HCT116 (cell line): ENCODE data around the gene ZAR1L. TPM values are rescaled to one million over a fixed set of nuclear protein-coding genes. Genes with fewer than 3 reads are reported as not detected.

Experiments used
- ATAC-seq: fragments of 200-7000 bp; cut with Tn5 transposase; 2 replicates; pipeline ENCODE4 v1.9.1; 2020; ENCODE audit warnings: mild to moderate bottlenecking, moderate library complexity
- BruUV-seq: library from RNA; stranded (reverse); fragments of 400-500 nt; replicated peaks from 2 replicates; lab custom pipeline; 2021; lab: Mats Ljungman, UMichigan
- CTCF ChIA-PET: fragments of 300-600 bp; sonication (Branson Sonifier 250); formaldehyde crosslinking; loops from one replicate; lab custom pipeline; 2021; ENCODE audit warnings: antibody characterized with exemption; lab: Charles Lee
- POLR2A ChIA-PET: fragments of 300-600, 350-600 bp; sonication (Branson Sonifier 250); formaldehyde crosslinking; loops from one replicate; lab custom pipeline; 2021; ENCODE audit warnings: antibody characterized with exemption; lab: Charles Lee
- RAD21 ChIA-PET, 2 experiments: fragments of 300-600 bp; sonication (Branson Sonifier 250); formaldehyde crosslinking; loops; one replicate each; lab custom pipeline; 2023; ENCODE audit warnings: low total read pairs in 2 of 2; ENCODE audit not compliant: uncharacterized antibody in 2 of 2, unreplicated experiment in 2 of 2, low non-redundant PET in 1 of 2; lab: Charles Lee
- DNase-seq: peaks from one replicate; pipeline ENCODE4 v3.0.0-alpha.2; 2010; ENCODE audit warnings: low read depth, low spot score
- H2AFZ ChIP-seq: fragments of 200-600 bp; shearing (Covaris generic), sonication (generic); 2 replicates; pipeline ENCODE4 v1.6.1; 2017; ENCODE audit warnings: low read depth, mixed run types, mixed read lengths, antibody characterized with exemption, low read length; ENCODE audit not compliant: poor library complexity, severe bottlenecking
- H3K27ac ChIP-seq: 2 replicates; pipeline ENCODE4 v1.5.1; 2012; ENCODE audit warnings: low read depth, low read length
- H3K27me3 ChIP-seq: fragments of 200-600 bp; sonication (generic); 2 replicates; pipeline ENCODE4 v1.6.1; 2016; ENCODE audit warnings: mixed run types, low read length, mixed read lengths; ENCODE audit not compliant: insufficient read depth
- H3K36me3 ChIP-seq, 2 experiments: fragments of 200-500 bp in 1 of 2; fragments of 200-600 bp in 1 of 2; sonication (Bioruptor generic) in 1 of 2; sonication (generic) in 1 of 2; 2 replicates each; pipeline versions ENCODE4 v1.5.1 to v1.6.1; 2014 to 2016; ENCODE audit warnings: low read length in 2 of 2, inconsistent platforms in 1 of 2, mixed read lengths in 1 of 2, mixed run types in 1 of 2; ENCODE audit not compliant: insufficient read depth in 2 of 2, control insufficient read depth in 1 of 2
- H3K4me1 ChIP-seq, 2 experiments: fragments of 200-600 bp in 1 of 2; sonication (generic) in 1 of 2; 2 replicates each; pipeline versions ENCODE4 v1.5.1 to v1.6.1; 2012 to 2017; ENCODE audit warnings: low read length in 2 of 2, inconsistent platforms in 1 of 2, mild to moderate bottlenecking in 1 of 2, mixed read lengths in 1 of 2, mixed run types in 1 of 2, moderate library complexity in 1 of 2; ENCODE audit not compliant: insufficient read depth in 2 of 2, control insufficient read depth in 1 of 2
- H3K4me2 ChIP-seq: fragments of 200-600 bp; sonication (generic); 2 replicates; pipeline ENCODE4 v1.6.1; 2017; ENCODE audit warnings: mixed run types, low read length, mixed read lengths
- H3K4me3 ChIP-seq, 2 experiments: fragments of 200-600 bp in 1 of 2; sonication (generic) in 1 of 2; replicated peaks in 1 of 2; 2 replicates each; pipeline ENCODE4 v1.5.1; 2011 to 2016; ENCODE audit warnings: low read length in 2 of 2, control low read depth in 1 of 2, low read depth in 1 of 2, mild to moderate bottlenecking in 1 of 2, mixed read lengths in 1 of 2, mixed run types in 1 of 2
- H3K79me2 ChIP-seq: fragments of 200-600 bp; sonication (generic); 2 replicates; pipeline ENCODE4 v1.6.1; 2017; ENCODE audit warnings: mild to moderate bottlenecking, mixed run types, low read length, moderate library complexity, mixed read lengths; ENCODE audit not compliant: insufficient read depth
- H3K9ac ChIP-seq: fragments of 200-600 bp; sonication (generic); 2 replicates; pipeline ENCODE4 v1.6.1; 2016; ENCODE audit warnings: low read length, mixed read lengths
- H3K9me2 ChIP-seq: fragments of 200-600 bp; sonication (generic), shearing (Covaris generic); 2 replicates; pipeline ENCODE4 v1.6.1; 2017; ENCODE audit warnings: mixed run types, mild to moderate bottlenecking, moderate library complexity; ENCODE audit not compliant: insufficient read depth
- H3K9me3 ChIP-seq, 2 experiments: fragments of 200-500 bp in 1 of 2; fragments of 200-600 bp in 1 of 2; sonication (Bioruptor generic) in 1 of 2; sonication (generic) in 1 of 2; 2 replicates each; pipeline ENCODE4 v1.6.1; 2014 to 2017; ENCODE audit warnings: low read length in 2 of 2, mixed read lengths in 2 of 2, inconsistent platforms in 1 of 2, low read depth in 1 of 2, mild to moderate bottlenecking in 1 of 2, mixed run types in 1 of 2, moderate library complexity in 1 of 2; ENCODE audit not compliant: control insufficient read depth in 1 of 2, insufficient read depth in 1 of 2
- H4K20me1 ChIP-seq: fragments of 200-600 bp; sonication (generic), shearing (Covaris generic); 2 replicates; pipeline ENCODE4 v1.6.1; 2017; ENCODE audit warnings: mixed run types, mild to moderate bottlenecking, moderate library complexity; ENCODE audit not compliant: insufficient read depth
- CEBPB ChIP-seq: IDR thresholded peaks from 2 replicates; pipeline ENCODE4 v1.6.1; 2012; ENCODE audit warnings: low read depth
- CTCF ChIP-seq, 3 experiments: fragments of 200-600 bp in 1 of 3; sonication (generic) in 1 of 3; IDR thresholded peaks in 2 of 3; conservative IDR thresholded peaks in 1 of 3; 2 replicates each; pipeline ENCODE4 v1.5.1; 2012 to 2017; ENCODE audit warnings: low read depth in 2 of 3, low read length in 2 of 3, antibody characterized with exemption in 1 of 3, borderline replicate concordance in 1 of 3, control low read depth in 1 of 3, mild to moderate bottlenecking in 1 of 3, mixed read lengths in 1 of 3, mixed run types in 1 of 3, moderate library complexity in 1 of 3; ENCODE audit not compliant: insufficient read depth in 1 of 3
- ELF1 ChIP-seq: IDR thresholded peaks from 2 replicates; pipeline ENCODE4 v1.6.1; 2012; ENCODE audit warnings: low read depth, borderline replicate concordance
- EZH2 ChIP-seq: fragments of 200-600 bp; sonication (generic); IDR thresholded peaks from 2 replicates; pipeline ENCODE4 v1.6.1; 2017; ENCODE audit warnings: antibody characterized with exemption, mixed run types
- POLR2AphosphoS5 ChIP-seq: IDR thresholded peaks from 2 replicates; pipeline ENCODE4 v1.6.1; 2011; ENCODE audit warnings: mild to moderate bottlenecking, low read depth, low read length, moderate library complexity
- REST ChIP-seq: IDR thresholded peaks from 2 replicates; pipeline ENCODE4 v1.6.1; 2012; ENCODE audit warnings: low read depth
- SP1 ChIP-seq: IDR thresholded peaks from 2 replicates; pipeline ENCODE4 v1.6.1; 2012; ENCODE audit warnings: low read depth
- YY1 ChIP-seq: IDR thresholded peaks from 2 replicates; pipeline ENCODE4 v1.6.1; 2011; ENCODE audit warnings: low read length, low read depth, moderate library complexity, mild to moderate bottlenecking; ENCODE audit not compliant: insufficient replicate concordance; ENCODE audit errors: extremely low read depth
- ZBTB33 ChIP-seq: IDR thresholded peaks from 2 replicates; pipeline ENCODE4 v1.6.1; 2011; ENCODE audit warnings: mild to moderate bottlenecking, low read length, moderate library complexity; ENCODE audit not compliant: insufficient replicate concordance; ENCODE audit errors: extremely low read depth
- ZFX ChIP-seq: fragments of 450-650 bp; IDR thresholded peaks from 2 replicates; pipeline ENCODE4 v1.6.1; 2017
- ZNF274 ChIP-seq: fragments of 200-500 bp; sonication (Bioruptor generic); IDR thresholded peaks from 2 replicates; pipeline ENCODE4 v1.6.1; 2014; ENCODE audit warnings: mild to moderate bottlenecking, low read depth, low read length, inconsistent platforms
- intact Hi-C: fragments of 100-400 bp; cut with micrococcal nuclease; formaldehyde crosslinking; loops from 2 replicates; pipeline ENCODE4 v1.10.0; 2022
- total RNA-seq: library from RNA; stranded (reverse); gene quantifications from one replicate; pipeline ENCODE4 v1.2.1, GENCODE V29; 2021; ENCODE audit not compliant: unreplicated experiment

The ZAR1L gene
- total RNA-seq, 1 experiment from 2014 or later = 0.15 TPM

- Histone ChIP-seq H3K4me2 (peak overlapping the region; percentile 16; the same call in 1 of the 2 replicates), H3K9me2 (no peaks in the 10 kb centered on the region), H3K27ac (no peak overlapping the region), H3K79me2 (no peaks in the 10 kb centered on the region), H3K9ac (no peak overlapping the region), H2AFZ (peak overlapping the region; percentile 33), H4K20me1 (no peaks in the 10 kb centered on the region), H3K4me3 (no peak overlapping the region), H3K4me1 (peaks cover 10 to 11% of the 10 kb centered on the region in 2 experiments; a peak in 3 of 4 replicates), H3K36me3 (no peaks in the 10 kb centered on the region), H3K9me3 (no peaks in the 10 kb centered on the region), H3K27me3 (no peaks in the 10 kb centered on the region)
- ATAC-seq (no peak), DNase-seq (no peak)
- CTCF ChIA-PET = interaction anchor here (1.7 kb wide), 1 partner anchor 15 kb away, joined by 4 read pairs; no protein-coding TSS in a partner anchor
- POLR2A ChIA-PET = no interaction called here
- TF ChIP-seq EZH2 = no peak
- TF ChIP-seq ELF1 = no peak
- TF ChIP-seq YY1 = no peak
- no peak for TF ChIP-seq CEBPB
- TF ChIP-seq ZBTB33 = no peak
- no peak for TF ChIP-seq REST
- TF ChIP-seq CTCF (IDR thresholded peaks at IDR 0.05 in 2 of 3, conservative IDR thresholded peaks at IDR 0.05 in 1 of 3; ENCODE audit: borderline replicate concordance in 1 of 3, insufficient read depth in 1 of 3, low read depth in 2 of 3, low read length in 2 of 3) = no peak
- TF ChIP-seq ZFX = no peak
- TF ChIP-seq SP1 = no peak
- no peak for TF ChIP-seq POLR2AphosphoS5
- TF ChIP-seq ZNF274 = no peak
- BruUV-seq = no TSS peak
- RAD21 ChIA-PET = no interaction called here
- intact Hi-C loops = no loop called here
These were observed 53.6 kb downstream of the ZAR1L start for GRCh38 chr13:32261567-32261966.
